Progenitor cell of endocrine pancreas (in vitro differentiated cells): ENCODE measurements around the gene LRRC59. TPM values are rescaled to one million over a fixed set of nuclear protein-coding genes. Genes with fewer than 3 reads are reported as not detected.
"Not testable (repeated sequence)": the region's sequence is repeated elsewhere in the genome, so short reads cannot be mapped to it uniquely, and the experiment has no call there.

ENCODE experiments used
- DNase-seq: peaks from one replicate; pipeline ENCODE4 v3.0.0; 2021; ENCODE audit warnings: low spot score; ENCODE audit not compliant: unreplicated experiment
- H3K27ac Mint-ChIP-seq: 2 replicates; pipeline ENCODE4 v1.8.0; 2021; ENCODE audit warnings: mild to moderate bottlenecking, moderate library complexity, mixed read lengths
- H3K27me3 Mint-ChIP-seq: 2 replicates; pipeline ENCODE4 v1.8.0; 2021; ENCODE audit warnings: mixed read lengths
- H3K36me3 Mint-ChIP-seq: 2 replicates; pipeline ENCODE4 v1.8.0; 2022; ENCODE audit warnings: mixed read lengths; ENCODE audit not compliant: insufficient read depth
- H3K4me1 Mint-ChIP-seq: 2 replicates; pipeline ENCODE4 v1.8.0; 2021; ENCODE audit warnings: low read depth, mixed read lengths
- H3K4me3 Mint-ChIP-seq: 2 replicates; pipeline ENCODE4 v1.8.0; 2021; ENCODE audit warnings: low read depth, mild to moderate bottlenecking, moderate library complexity, mixed read lengths
- H3K9me3 Mint-ChIP-seq: 2 replicates; pipeline ENCODE4 v1.8.0; 2021; ENCODE audit warnings: low read depth, mixed read lengths
- total RNA-seq: library from RNA; stranded (reverse); gene quantifications from 2 replicates; pipeline ENCODE4 v1.2.1, GENCODE V29; 2021
- TF ChIP-seq, protein P1 (sequence below): fragments of 200-600 bp; sonication (generic); IDR thresholded peaks from one replicate; pipeline ENCODE4 v1.5.0; 2021; ENCODE audit warnings: antibody characterized with exemption, mild to moderate bottlenecking; ENCODE audit not compliant: unreplicated experiment

Gene LRRC59
- total RNA-seq, 1 donor from 2014 or later, result 55.2 TPM

DNA sequence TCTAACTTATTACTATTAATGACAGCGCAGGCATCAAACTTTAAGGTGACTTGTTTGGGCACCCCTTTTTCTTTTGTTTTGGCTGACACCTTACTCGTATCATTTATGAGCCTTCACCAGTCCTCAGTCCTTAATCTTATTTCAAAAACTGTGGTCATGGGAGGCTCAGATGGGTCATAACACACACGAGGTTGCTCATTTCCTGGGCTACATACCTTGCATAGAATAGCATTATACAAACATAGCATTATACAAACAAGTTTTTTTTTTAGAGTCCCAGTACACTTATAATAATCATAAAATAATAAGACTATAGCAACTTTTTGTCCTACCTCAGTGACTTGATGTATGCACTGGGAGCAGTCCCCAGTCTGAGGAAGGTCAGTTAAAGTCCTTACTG is 17.5 kb upstream of the LRRC59 start:
- Mint-ChIP-seq H3K4me1 (peaks cover 12% of the 10 kb centered on the region), H3K4me3 (no peak overlapping the region), H3K36me3 (peaks cover 5% of the 10 kb centered on the region), H3K9me3 (peaks cover 17% of the 10 kb centered on the region), H3K27ac (no peak overlapping the region), H3K27me3 (no peaks in the 10 kb centered on the region)
- TF ChIP-seq, protein P1, sequence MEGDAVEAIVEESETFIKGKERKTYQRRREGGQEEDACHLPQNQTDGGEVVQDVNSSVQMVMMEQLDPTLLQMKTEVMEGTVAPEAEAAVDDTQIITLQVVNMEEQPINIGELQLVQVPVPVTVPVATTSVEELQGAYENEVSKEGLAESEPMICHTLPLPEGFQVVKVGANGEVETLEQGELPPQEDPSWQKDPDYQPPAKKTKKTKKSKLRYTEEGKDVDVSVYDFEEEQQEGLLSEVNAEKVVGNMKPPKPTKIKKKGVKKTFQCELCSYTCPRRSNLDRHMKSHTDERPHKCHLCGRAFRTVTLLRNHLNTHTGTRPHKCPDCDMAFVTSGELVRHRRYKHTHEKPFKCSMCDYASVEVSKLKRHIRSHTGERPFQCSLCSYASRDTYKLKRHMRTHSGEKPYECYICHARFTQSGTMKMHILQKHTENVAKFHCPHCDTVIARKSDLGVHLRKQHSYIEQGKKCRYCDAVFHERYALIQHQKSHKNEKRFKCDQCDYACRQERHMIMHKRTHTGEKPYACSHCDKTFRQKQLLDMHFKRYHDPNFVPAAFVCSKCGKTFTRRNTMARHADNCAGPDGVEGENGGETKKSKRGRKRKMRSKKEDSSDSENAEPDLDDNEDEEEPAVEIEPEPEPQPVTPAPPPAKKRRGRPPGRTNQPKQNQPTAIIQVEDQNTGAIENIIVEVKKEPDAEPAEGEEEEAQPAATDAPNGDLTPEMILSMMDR, result no peak
- no peak for DNase-seq

DNA sequence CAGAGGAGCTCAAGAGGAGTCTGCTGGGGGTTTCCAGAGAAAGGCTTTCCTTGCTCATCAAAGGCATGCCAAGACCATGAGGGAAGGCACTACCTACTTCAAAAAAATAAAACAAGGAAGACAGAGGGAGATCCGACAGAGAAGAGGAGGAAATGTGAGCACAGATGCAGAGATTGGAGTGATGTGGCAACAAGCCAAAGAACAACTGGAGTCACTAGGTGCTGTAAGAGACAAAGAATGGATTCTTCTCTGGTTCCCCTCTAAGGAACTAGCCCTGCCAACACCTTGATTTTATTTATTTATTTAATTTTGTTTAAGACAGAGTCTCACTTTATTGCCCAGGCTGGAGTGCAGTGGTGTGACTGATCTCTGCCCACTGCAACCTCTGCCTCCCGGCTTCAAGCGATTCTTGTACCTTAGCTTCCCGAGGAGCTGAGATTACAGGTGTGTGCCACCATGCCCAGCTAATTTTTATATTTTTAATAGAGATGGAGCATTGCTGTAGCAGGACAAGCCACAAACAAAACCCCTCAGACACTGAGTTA is 14.9 kb upstream of the LRRC59 start:
- peak overlapping the region; percentile 22 for H3K27ac Mint-ChIP-seq

DNA sequence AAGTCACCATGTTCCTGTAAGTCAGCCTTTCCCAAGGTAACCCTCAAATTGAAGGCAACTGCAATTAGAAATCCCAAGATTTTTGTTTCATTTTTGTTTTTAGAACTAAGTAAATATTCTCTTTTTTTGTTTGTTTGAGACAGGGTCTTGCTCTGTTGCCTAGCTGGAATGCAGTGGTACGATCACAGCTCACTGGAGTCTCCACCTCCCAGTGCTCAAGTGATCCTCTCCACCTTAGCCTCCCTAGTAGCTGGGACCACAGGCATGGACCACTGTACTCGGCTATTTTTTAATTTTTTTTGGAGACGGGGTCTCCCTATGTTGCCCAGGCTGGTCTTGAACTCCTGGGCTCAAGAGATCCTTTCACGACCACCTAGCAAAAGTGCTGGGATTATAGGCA is 10.6 kb upstream of the LRRC59 start:
- H3K9me3 Mint-ChIP-seq, result peaks cover 5% of the 10 kb centered on the region

More for the DNA sequence above, 14.9 kb upstream of the LRRC59 start:
- no peaks in the 10 kb centered on the region for H3K36me3 Mint-ChIP-seq
- peaks cover 5% of the 10 kb centered on the region for H3K9me3 Mint-ChIP-seq
- no peaks in the 10 kb centered on the region for H3K27me3 Mint-ChIP-seq
- no peak overlapping the region for H3K4me3 Mint-ChIP-seq
- TF ChIP-seq, protein P1, result no peak
- no peak for DNase-seq
- peaks cover 12% of the 10 kb centered on the region for H3K4me1 Mint-ChIP-seq

DNA sequence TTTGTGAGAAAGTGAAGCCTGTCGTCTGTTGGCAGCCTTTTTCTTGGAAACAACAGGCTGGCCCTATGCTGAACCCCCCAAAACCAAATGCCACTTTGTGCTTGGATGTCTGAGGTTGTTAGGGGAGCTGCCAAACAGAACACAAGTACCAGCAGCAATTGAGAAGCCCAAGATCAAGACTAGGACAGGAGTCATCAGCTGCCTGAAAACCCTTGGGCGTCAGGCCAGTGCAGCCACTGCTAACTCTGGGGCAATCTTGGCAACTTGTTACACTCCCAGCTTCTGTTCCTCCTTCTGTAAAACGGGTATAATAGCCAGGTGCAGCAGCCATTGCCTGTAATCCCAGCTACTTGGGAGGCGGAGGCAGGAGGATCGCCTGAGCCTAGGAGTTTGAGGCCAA is 9.3 kb upstream of the LRRC59 start:
- peaks cover 11% of the 10 kb centered on the region for H3K4me1 Mint-ChIP-seq
- H3K36me3 Mint-ChIP-seq, result no peaks in the 10 kb centered on the region
- peaks cover 8% of the 10 kb centered on the region for H3K27me3 Mint-ChIP-seq
- DNase-seq, result no peak
- TF ChIP-seq, protein P1, result no peak
- H3K27ac Mint-ChIP-seq, result no peak overlapping the region
- H3K9me3 Mint-ChIP-seq, result no peaks in the 10 kb centered on the region
- H3K4me3 Mint-ChIP-seq, result no peak overlapping the region

More for the DNA sequence above, 10.6 kb upstream of the LRRC59 start:
- TF ChIP-seq, protein P1, result no peak
- Mint-ChIP-seq H3K36me3 (no peaks in the 10 kb centered on the region), H3K4me3 (no peak overlapping the region), H3K4me1 (peaks cover 14% of the 10 kb centered on the region), H3K27me3 (peaks cover 8% of the 10 kb centered on the region), H3K27ac (no peak overlapping the region)
- DNase-seq, result no peak

DNA sequence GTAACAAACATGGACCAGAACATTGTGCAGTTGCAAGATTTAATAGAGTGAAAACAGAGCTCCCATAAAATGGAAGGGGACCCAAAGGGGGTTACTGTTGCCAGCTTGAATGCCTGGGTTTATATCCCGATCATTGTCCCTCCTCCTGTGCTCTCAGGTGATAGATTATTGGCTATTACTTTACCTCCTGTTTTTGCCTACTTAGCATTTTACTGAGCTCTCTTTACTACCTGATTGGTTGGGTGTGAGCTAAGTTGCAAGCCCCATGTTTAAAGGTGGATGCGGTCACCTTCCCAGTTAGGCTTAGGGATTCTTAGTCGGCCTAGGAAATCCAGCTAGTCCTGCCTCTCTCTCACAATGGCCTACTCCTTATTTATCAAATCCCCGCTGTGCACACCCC is 8.0 kb upstream of the LRRC59 start:
- DNase-seq, H3K27me3 Mint-ChIP-seq, H3K36me3 Mint-ChIP-seq, H3K4me3 Mint-ChIP-seq, H3K27ac Mint-ChIP-seq, H3K9me3 Mint-ChIP-seq: not testable (repeated sequence)
- peaks cover 11% of the 10 kb centered on the region for H3K4me1 Mint-ChIP-seq

DNA sequence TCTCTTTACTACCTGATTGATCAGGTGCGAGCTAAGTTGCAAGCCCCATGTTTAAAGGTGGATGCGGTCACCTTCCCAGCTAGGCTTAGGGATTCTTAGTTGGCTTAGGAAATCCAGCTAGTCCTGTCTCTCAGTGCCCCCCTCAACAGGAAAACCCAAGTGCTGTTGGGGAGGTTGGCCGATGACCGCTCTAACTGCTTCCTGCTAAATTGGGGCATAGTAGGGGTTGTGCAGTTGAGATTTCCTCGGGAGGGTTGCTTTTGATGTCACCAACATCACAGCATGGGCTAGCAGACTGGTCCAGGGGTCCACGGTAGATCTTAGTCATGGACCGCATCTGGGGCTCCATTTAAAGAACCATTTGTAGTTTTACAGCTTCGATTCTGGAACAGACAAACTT is 2.3 kb upstream of the LRRC59 start:
- not testable (repeated sequence) for H3K36me3 Mint-ChIP-seq, H3K27ac Mint-ChIP-seq, H3K27me3 Mint-ChIP-seq, H3K4me3 Mint-ChIP-seq, H3K9me3 Mint-ChIP-seq, DNase-seq
- peaks cover 20% of the 10 kb centered on the region for H3K4me1 Mint-ChIP-seq

DNA sequence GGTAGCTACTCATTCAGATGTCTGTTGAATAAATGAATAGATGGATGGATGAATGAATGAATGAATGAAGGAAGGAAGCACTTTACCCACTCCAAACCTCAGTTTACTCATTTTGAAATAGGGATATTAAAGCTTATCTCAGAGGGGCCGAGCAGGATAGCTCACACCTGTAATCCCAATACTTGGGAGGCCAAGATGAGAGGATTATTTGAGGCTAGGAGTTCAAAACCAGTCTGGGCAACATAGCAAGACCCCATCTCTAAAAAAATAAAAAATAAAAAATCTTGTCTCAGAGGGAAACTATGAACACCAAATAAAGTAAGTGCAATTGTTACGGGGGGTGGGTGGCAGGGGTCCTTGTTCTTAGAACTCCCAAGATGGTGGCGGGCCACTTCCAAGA is 1.3 kb upstream of the LRRC59 start:
- not testable (repeated sequence) for DNase-seq, H3K36me3 Mint-ChIP-seq, H3K27me3 Mint-ChIP-seq, H3K27ac Mint-ChIP-seq, H3K9me3 Mint-ChIP-seq, H3K4me3 Mint-ChIP-seq
- H3K4me1 Mint-ChIP-seq, result peaks cover 18% of the 10 kb centered on the region
